GM18858 (cell line): ENCODE results near the gene PAX1.

Experiments
- ATAC-seq: cut with Tn5 transposase; IDR thresholded peaks from one replicate; pipeline ENCODE4 v1.9.1; 2021; ENCODE audit not compliant: unreplicated experiment

Gene PAX1

DNA sequence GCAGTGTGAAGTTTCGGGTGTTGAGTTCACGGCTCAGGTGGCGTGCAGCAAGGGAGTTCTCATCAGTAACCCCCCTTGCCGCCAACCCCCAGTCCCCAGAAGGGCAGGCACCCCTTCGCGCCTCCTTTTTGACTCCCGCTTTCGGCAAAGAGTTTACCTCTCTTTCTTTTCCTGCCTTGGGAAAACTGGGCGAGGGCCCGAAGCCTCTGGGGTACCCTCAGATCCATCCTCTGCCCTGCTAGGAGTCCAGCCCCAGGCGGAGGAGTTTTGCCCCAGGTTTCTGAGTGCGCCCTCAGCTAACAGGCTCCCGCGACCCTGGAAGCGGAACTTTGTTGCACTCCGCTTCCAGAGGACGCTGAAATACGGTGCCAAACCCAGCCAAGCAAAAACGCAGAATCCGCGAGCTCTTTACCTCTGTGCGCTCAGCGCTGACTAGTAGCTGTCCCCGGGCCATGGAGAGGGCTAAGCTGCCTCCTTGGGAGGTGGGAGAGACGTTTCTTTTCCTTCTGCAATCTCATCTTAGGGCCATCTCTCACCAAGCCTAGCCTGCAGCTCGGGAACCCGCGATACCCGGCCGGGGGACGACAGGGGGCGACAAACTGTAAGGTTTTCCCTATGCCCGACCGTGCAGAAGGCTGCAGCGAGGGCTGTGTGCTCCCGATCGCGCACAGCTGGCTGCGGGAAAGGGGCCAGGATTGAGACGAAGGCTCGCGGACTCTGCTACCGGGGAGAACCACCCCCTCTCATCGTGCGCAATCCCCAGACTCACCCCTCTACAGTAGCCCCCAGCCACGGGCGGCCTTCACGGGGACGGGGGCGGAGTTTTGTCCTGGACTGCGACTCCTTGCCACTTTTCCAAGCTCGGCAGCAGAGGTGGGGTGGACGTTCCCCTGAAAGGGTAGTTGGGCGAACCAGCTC, 2.7 kb upstream of the PAX1 start:
- no peak for ATAC-seq

DNA sequence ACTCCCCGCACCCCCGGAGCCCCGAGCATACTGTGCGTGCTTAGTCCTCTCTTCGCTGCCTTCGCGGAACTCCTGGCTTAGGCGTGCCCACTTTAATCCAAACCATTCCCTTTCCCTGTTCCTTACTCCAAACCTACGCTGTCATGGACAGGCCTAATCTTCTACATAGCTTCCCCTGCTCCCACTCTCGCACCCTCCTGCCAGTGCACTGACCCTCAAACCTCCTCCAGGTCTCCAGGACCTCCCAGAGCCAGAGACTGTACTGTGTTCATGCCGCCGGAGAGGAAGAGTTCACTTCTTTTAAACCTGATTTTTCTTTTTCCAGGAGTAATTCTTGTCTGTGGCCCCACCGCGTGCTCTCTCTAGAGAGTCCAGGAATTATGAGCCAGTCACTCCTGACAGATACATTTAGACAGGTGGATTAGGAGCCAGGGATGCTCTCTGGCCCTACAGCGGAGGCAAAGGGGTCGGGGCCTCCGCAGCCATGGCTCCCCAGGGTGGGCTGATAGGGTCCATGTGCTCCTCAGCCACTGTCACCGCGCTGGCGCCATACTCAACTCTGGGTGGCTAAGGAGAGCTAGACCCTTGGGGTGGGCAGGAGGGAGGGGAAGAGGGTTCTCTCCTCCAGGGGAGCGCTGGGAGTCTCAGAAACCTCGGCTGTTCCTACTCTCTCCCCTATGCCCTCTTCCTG, 1.6 kb upstream of the PAX1 start:
- ATAC-seq: no peak

DNA sequence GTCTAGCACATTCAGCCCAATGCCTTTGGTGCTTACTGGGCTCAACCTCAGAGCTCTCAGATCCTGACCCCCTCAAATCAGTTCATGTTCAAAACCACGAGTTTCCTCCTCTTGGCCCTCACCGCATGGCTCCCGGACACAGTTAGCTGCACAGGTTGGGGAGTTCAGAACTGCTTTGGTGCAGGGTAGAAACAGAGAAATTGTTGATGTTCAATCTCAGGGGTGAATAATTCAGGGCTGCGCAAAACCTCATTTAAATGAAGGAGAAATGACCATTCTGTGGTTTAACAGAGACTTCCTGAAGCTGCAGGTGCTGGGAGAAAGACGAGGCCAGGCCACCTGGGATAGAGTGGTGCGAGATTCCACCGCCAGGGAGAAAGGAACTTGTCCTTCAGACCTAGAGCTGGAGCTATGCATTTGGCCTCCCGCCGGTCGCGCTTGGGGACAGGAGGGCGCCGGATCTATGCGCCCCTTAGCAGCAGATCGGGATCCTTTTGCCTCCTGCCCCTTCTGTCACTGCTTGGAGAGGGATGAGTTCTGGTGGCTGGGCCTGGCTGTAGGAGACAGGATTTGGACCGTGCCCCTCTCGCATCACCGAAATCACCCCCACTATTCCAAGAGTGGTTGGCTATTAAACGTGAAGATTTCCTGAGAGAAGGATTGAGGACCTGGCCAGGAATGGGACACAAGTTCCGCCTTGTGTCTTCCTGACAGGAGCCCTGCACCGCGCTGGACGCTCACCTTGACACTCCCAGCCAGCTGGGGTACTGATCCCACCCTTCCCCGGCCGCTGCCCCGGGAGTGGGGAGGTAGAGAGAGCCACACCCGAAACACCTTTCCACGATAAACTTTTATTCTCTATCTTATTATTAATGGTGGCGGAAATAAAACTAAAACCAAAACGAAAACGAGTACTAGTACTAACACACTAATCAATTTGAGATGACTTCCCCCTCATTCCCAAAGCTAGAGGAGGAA, 767 bp upstream of the PAX1 start:
- ATAC-seq: no peak

DNA sequence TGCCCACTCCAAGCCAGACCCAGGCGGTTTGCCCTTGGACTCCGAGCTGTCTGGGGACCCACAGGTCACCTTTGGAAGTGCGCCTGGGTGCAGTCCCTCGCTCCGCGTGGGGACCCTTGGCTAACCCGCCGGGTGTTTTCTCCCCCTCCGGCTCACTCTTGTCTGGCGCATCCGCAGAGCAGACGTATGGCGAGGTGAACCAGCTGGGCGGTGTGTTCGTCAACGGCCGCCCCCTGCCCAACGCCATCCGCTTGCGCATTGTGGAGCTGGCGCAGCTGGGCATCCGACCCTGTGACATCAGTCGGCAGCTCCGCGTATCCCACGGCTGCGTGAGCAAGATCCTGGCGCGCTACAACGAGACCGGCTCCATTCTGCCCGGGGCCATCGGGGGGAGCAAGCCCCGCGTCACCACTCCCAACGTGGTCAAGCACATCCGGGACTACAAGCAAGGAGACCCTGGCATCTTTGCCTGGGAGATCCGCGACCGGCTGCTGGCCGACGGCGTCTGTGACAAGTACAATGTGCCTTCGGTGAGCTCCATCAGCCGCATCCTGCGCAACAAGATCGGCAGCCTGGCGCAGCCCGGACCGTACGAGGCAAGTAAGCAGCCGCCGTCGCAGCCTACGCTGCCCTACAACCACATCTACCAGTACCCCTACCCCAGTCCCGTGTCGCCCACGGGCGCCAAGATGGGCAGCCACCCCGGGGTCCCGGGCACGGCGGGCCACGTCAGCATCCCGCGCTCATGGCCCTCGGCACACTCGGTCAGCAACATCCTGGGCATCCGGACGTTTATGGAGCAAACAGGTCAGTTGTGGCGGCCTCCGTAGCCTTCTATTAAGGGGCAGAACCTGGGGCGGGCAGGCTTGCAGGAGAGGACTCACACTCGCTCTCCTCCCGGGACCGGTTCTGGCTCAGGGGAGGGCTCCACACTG, 1.1 kb downstream of the PAX1 start:
- ATAC-seq: no peak

DNA sequence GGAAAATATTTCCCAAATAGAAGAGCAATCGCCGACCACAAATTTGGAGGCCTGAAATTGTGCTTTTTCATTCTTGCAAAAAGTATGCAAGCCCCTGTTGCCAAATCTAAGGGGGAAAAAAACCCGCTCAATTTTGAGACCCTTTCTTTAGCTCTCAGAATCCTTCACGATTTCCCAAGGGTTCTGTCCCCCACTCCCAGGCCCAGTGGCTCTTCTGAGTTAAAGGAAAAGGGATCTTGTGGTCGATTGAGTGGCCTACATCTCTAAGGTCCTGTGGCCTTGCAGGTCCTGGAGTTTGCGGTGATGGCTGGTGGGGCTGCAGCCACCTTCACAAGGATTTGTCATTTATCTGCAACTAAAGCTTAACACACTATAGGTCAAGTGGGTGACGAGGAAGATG, 1.8 kb downstream of the PAX1 start:
- ATAC-seq: no peak

DNA sequence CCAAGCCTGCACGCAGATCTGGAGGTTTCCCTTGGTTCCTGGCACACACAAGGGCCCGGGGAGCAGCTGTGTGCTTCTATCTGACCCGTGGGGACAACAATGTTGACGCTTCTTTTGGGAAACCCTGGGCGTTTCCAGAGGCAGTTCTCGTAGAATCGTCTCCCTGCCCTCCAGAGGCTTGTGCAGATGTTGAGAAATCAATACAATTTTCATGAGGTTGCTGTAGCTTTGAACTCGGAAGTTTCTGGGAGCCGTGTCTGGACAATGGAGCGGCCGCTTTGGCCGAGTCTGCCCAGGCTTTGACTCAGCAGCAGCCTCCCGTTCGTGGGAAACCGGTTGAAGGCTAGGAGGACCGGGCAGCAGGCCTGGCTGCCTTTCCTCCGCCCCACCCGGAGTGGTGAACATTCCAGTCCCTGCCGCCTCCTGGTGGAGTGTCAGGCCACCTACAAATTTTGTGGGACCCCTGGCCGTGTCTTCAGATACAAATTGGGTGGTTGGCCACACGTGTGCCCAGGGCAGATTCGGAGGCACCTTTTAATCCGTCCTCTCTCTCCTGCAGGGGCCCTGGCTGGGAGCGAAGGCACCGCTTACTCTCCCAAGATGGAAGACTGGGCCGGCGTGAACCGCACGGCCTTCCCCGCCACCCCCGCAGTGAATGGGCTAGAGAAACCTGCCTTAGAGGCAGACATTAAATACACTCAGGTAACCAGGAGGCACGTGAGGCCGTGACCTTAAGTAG, 2.7 kb downstream of the PAX1 start:
- ATAC-seq: no peak

DNA sequence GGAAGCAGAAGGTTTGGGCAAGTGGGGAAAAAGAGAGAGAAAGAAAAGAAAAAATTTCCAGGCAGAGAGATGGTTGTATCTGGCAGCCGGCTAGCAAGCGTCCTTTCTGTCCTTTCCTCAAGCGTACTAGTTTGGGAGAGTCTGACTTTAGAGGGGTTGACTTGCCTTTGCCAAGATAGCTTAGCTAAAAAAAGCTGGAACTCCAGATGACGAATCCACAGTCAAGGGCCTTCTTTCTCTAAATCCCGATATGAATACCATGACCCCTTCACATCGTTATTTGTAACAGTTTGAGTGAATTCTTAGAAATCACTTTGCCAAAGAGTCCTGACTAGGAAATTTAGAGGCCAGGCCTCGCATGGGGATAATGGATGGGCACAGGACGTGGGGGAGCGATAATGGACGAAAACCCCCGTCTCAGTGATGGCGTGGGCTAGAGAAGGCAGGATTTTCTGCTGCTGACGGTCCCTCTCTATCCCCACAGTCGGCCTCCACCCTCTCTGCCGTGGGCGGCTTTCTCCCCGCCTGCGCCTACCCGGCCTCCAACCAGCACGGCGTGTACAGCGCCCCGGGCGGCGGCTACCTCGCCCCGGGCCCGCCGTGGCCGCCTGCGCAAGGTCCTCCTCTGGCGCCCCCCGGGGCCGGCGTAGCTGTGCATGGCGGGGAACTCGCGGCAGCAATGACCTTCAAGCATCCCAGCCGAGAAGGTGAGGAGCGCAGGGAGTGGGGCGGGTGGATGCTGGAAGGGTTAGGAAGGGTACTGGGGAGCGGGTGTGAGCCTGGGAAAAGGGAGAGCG, 3.5 kb downstream of the PAX1 start:
- no peak for ATAC-seq

DNA sequence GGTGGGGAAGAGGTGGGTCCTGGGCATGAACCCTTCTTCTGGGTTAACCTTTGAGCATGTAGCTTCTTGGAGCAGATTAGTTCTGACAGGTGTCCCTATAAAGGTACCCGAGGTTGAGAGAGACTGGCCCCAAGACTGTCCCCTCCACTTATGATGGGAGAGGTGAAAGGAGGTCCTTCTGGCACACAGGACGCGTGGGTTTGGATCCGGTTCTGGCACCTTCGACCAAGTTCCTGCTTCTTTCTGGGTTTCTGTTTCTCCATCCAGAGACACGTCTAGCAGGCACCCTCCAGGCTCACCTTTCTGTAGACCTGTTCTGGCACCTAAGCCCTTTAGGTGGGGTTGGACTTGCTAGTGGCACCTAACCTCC, 4.1 kb downstream of the PAX1 start:
- no peak for ATAC-seq

DNA sequence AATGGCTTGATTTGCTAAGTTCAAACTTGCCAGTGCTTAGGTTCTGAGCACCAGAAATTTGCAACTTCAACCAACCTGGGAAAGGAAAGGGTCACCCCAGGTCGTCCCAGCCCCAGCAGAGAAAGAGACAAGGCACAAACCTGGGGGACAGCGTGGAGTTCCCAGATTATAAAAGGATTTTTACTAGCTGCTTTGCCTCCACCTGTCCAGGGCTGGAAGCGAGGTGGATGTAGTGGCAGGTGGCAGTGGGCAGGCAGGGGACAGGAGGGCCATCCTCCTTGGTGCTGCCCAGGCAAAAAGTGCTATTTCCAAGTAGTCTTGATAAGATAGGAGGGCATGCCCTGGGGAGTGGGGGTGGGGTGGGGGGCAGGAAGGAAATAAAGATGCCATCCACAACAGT, 4.9 kb downstream of the PAX1 start:
- no peak for ATAC-seq

DNA sequence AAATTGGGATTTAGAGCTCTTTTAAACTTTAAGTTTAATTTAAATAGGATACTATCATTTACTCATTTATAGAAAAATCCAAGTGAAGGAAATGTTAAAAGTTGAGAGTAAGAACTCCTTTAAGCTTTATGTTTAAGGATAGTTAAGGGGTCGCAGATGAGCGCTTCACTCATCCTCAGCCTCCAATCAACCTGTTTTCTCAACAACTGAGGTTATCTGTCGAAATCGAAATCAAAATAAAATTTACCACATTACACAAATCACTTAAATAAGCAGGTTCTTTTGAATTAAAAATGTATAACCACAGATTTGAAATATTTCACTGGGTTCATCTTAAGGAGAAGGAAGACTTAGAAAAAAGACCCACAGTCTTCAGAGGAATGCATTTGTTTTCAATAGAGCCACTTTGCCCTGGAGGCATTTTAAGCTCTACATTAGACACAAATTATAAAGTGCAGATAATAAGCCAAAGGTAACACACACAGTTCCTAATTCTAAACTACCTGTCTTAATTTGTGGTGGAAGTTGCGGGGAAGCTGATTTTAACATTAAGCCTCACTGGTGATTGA, 5.5 kb downstream of the PAX1 start:
- no peak for ATAC-seq

DNA sequence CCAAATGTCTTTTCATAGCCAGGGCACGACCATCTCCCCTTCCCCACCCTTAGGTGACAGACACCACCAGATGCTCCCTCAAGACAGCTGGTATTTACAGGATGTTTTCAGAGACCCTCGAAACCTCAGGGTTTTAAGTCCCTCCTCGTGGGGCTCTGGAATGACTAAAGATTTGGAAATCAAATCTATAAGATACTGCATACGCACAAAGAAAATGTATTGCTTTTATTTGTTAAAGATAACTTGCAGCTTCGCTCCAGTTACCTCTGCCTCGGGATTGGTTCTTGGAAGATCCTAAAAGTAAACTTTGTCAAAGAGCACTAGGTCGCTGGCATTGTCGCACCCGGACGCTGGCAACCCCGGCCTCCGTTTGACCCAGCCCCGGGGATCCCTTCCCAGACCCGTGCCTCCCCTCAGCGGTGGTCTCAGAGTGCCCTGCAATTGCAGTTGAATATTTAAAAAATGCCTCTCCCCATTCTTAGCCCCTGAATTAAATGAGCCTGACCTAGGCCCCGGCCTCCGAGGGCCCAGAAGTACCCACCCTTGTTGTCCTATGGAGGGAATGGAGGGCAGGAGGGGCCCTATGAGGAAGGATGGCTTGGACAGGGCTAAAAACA, 7.1 kb downstream of the PAX1 start:
- ATAC-seq: no peak

DNA sequence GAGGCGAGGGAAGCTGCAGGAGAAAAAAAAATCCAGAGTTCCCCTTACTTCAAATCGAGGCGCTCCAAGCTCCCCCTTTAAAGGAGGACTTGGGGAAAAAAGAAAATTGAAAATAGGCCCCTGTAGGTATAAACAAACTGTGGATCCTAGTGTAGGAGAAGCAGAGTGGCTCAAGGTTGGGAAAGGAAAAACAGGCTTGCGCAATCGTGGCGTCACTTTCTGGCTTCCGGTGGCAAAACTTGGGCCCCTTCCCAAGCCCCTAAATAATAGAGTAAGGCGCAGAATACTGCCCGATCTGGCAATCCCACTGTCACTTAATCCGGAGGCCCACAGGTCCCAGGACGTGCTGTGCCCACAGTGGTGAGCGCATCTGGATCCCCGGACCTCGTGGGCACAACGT, 8.0 kb downstream of the PAX1 start:
- no peak for ATAC-seq

DNA sequence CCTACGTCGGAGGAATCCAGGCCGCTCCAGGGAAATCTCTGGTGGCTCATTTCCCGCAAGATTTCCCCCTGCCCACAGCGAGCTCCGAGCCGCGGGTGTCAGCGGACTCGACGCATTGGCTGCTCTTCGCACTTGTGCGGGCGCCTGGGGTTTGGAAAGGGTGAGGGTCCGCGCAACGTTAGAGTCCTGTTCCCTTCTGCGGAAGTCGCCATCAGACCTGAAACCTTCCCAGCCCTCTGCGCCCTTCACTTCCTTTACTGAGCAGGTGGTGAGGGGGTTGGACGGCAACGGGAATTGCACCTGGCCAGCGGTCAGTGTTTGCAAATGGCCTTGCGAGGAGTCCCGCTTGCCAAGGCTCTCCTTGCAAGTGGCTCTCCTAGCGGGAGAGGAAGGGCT, 8.4 kb downstream of the PAX1 start:
- ATAC-seq: no peak

DNA sequence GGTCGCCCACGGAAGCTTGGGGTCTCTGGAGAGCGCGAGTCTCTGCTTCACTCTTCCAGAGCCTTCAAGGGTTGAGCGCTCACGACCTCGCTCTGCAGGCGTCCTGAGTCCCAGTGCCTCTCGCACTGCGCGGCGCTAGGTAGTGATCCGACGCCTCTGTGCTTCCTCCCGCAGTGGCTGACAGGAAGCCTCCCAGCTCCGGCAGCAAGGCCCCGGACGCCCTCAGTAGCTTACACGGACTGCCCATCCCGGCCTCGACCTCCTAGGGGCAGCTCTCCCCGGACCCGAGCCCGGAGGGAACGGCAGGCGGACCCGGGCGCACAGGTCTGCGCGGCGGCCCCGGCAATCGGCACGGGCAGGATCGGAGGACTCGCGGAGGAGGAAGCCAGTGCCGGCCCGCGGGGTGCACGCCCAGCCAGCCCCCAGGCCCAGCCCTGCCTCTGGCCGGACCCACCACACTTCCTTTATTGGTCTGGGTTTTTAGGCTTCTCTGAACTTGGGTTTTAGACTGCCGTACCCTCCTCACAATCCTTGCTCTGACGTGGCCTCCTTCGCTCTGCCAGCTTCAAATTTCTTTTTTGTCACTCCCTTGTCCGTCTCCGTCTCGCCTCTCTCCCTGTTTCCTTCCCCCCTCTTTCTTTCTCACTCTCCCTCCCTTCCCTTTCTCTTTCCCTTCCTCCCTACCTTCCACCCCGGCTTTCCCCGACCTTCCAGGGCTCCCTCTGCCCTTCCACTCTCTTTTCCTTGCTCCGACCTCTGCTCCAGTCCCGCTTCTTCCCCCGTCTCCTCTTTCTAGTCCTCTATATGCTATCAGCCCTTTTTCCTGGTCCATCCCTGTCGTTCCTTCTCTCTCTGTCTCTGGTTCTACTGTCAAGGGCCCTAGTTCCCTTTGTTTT, 9.1 kb downstream of the PAX1 start:
- ATAC-seq: no peak

DNA sequence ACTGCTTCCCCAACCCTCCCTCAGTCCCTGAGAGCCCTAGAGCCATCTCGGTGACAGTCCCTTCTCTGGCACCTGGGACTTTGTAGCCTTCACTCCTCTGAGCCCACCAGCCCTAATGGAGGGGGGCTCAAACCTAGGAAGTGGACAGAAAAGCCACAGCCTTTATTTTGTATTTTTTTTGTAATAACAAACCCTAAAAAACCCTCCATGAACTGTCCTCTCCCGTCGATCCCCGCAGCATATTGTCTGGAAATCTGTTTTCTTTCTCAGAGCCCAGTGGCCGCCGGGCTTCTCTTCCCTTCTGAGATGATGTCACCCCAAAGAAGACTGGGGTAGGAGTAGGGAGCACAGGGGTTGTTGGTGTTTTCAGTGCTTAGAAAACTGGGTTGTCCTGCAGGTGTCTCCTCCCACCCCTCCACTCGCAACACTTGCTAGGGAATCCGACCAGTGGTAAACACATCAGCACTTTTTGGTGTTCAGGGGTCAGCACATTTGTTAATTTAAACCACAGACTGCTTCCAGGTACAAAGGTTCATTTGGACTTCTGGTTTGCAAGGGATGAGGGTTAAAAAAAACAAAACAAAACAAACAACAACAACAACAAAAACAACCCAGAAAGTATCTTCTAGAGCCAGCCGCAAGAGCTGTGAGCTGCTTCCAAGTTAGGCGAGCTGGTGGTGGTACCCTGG, 9.9 kb downstream of the PAX1 start:
- no peak for ATAC-seq

DNA sequence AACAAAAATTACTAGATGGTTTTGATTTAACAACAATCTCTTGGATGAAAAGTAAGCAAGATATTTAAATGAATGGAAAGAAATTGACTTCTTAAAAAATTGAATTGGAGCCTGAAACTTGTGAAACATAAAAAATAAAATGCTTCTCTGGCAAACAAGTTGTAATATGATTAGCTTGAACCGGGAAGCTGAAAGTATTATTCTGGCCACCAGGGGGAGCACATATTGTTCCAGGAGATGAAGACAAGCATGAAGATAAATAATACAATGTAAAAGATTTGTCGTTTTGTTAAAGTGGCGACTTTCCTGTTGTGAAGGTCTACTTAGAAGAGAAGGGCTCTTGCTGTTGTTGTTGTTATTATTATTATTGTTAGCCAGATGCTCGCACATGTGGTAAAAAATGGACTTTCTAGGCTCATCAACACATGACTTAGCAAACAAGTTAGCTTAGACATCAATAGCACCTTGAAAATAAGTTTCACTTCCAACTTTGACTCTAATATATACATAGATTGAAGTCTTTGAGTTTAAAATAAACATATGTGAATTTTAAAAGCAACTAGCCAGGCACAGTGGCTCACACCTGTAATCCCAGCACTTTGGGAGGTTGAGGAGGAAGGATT, 14.2 kb downstream of the PAX1 start:
- no peak for ATAC-seq
